Measurements from ENCODE around the gene DNAJC17. TPM values are rescaled to one million over a fixed set of nuclear protein-coding genes. Genes with fewer than 3 reads are reported as not detected.

DNAJC17 gene
- total RNA-seq, 1 donor from 2014 or later, result 29.1 TPM

GRCh38 chr15:40796512-40796911 is 10.8 kb downstream of the DNAJC17 start:
- no peak overlapping the region for H3K4me3 Mint-ChIP-seq (ENCODE audit: unreplicated experiment)
- DNase-seq (ENCODE audit: low spot score), result no peak
- no peak overlapping the region for H3K27ac Mint-ChIP-seq (ENCODE audit: unreplicated experiment)

DNA sequence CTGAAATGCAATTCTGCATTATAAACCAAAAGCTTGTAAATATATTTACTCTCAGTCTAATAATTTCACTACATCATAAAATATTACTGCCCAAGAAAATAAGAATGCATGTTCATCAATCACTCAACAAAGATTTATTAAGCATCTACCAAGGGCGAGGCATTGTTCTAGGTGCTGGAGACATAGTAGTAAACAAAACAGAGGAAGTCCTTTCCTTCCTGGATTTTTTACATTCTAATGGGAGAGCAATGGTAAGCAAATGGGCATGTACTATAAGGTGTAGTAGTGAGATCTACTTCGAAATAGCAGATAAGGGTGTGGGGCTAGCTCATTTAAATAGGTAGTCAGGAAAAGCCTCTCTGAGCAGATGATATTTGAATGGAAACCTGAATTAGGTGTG is 11.2 kb downstream of the DNAJC17 start:
- Mint-ChIP-seq H3K4me1 (ENCODE audit: low read depth) (peaks cover 15% of the 10 kb centered on the region), H3K36me3 (ENCODE audit: low read depth) (peaks cover 7% of the 10 kb centered on the region), H3K27me3 (ENCODE audit: low read depth) (no peaks in the 10 kb centered on the region), H3K4me3 (ENCODE audit: unreplicated experiment) (no peak overlapping the region), H3K9me3 (ENCODE audit: low read depth) (no peaks in the 10 kb centered on the region), H3K27ac (ENCODE audit: unreplicated experiment) (no peak overlapping the region)
- TF ChIP-seq, protein P1, sequence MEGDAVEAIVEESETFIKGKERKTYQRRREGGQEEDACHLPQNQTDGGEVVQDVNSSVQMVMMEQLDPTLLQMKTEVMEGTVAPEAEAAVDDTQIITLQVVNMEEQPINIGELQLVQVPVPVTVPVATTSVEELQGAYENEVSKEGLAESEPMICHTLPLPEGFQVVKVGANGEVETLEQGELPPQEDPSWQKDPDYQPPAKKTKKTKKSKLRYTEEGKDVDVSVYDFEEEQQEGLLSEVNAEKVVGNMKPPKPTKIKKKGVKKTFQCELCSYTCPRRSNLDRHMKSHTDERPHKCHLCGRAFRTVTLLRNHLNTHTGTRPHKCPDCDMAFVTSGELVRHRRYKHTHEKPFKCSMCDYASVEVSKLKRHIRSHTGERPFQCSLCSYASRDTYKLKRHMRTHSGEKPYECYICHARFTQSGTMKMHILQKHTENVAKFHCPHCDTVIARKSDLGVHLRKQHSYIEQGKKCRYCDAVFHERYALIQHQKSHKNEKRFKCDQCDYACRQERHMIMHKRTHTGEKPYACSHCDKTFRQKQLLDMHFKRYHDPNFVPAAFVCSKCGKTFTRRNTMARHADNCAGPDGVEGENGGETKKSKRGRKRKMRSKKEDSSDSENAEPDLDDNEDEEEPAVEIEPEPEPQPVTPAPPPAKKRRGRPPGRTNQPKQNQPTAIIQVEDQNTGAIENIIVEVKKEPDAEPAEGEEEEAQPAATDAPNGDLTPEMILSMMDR (IDR thresholded peaks at IDR 0.05), result no peak
- DNase-seq (ENCODE audit: low spot score), result no peak

More at GRCh38 chr15:40796512-40796911, 10.8 kb downstream of the DNAJC17 start:
- Mint-ChIP-seq H3K27me3 (ENCODE audit: low read depth) (no peaks in the 10 kb centered on the region), H3K9me3 (ENCODE audit: low read depth) (no peaks in the 10 kb centered on the region), H3K4me1 (ENCODE audit: low read depth) (peaks cover 15% of the 10 kb centered on the region), H3K36me3 (ENCODE audit: low read depth) (peaks cover 9% of the 10 kb centered on the region)
- TF ChIP-seq, protein P1 (IDR thresholded peaks at IDR 0.05), result no peak

- peaks cover 19% of the 10 kb centered on the region for H3K4me1 Mint-ChIP-seq (ENCODE audit: low read depth)
- DNase-seq (ENCODE audit: low spot score), result no peak
- H3K27ac Mint-ChIP-seq (ENCODE audit: unreplicated experiment), result peak overlapping the region; percentile 65
- H3K4me3 Mint-ChIP-seq (ENCODE audit: unreplicated experiment), result no peak overlapping the region
- H3K27me3 Mint-ChIP-seq (ENCODE audit: low read depth), result no peaks in the 10 kb centered on the region
- TF ChIP-seq, protein P1 (IDR thresholded peaks at IDR 0.05), result no peak
- H3K36me3 Mint-ChIP-seq (ENCODE audit: low read depth), result peaks cover 3% of the 10 kb centered on the region
- H3K9me3 Mint-ChIP-seq (ENCODE audit: low read depth), result no peaks in the 10 kb centered on the region
Measured at GRCh38 chr15:40793216-40793989, 13.9 kb downstream of the DNAJC17 start.

- no peaks in the 10 kb centered on the region for H3K9me3 Mint-ChIP-seq (ENCODE audit: low read depth)
- H3K27ac Mint-ChIP-seq (ENCODE audit: unreplicated experiment), result no peak overlapping the region
- no peak for DNase-seq (ENCODE audit: low spot score)
- peaks cover 23% of the 10 kb centered on the region for H3K4me1 Mint-ChIP-seq (ENCODE audit: low read depth)
- H3K27me3 Mint-ChIP-seq (ENCODE audit: low read depth), result no peaks in the 10 kb centered on the region
- H3K4me3 Mint-ChIP-seq (ENCODE audit: unreplicated experiment), result no peak overlapping the region
- peaks cover 2% of the 10 kb centered on the region for H3K36me3 Mint-ChIP-seq (ENCODE audit: low read depth)
- TF ChIP-seq, protein P1 (IDR thresholded peaks at IDR 0.05), result no peak
Measured at GRCh38 chr15:40792394-40792793, 14.9 kb downstream of the DNAJC17 start.

DNA sequence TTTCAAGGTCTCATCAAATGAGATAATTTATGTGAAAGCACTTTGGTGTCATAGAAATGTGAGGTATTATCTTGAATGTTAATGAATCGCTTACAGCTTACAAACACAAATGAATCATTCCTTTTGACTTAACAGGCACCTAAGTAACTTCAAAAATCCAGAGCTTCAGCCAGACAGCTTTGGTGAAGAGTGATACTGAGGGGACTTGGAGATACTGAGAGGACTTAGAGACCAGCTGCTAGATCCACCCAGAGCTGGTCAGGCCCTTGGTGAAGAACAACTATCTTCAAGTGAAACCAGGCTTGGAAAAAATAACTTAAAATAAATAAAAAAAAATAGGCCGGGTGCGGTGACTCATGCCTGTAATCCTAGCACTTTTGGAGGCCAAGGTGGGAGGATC is 16.6 kb downstream of the DNAJC17 start:
- TF ChIP-seq, protein P1 (IDR thresholded peaks at IDR 0.05), result no peak
- no peak overlapping the region for H3K27ac Mint-ChIP-seq (ENCODE audit: unreplicated experiment)
- peaks cover 32% of the 10 kb centered on the region for H3K4me1 Mint-ChIP-seq (ENCODE audit: low read depth)
- no peaks in the 10 kb centered on the region for H3K9me3 Mint-ChIP-seq (ENCODE audit: low read depth)
- H3K4me3 Mint-ChIP-seq (ENCODE audit: unreplicated experiment), result no peak overlapping the region
- H3K36me3 Mint-ChIP-seq (ENCODE audit: low read depth), result peaks cover 2% of the 10 kb centered on the region
- no peak for DNase-seq (ENCODE audit: low spot score)
- no peaks in the 10 kb centered on the region for H3K27me3 Mint-ChIP-seq (ENCODE audit: low read depth)

All from chondrocyte (in vitro differentiated cells).